H1 (cell line): Measurements from ENCODE around the gene RAPGEF1. TPM values are rescaled to one million over a fixed set of nuclear protein-coding genes. Genes with fewer than 3 reads are reported as not detected.

ENCODE experiments used
- CTCF ChIA-PET: fragments of 300-600 bp; sonication (Branson Sonifier 250); formaldehyde crosslinking; loops from one replicate; lab custom pipeline; 2021; ENCODE audit not compliant: partially characterized antibody; lab: Charles Lee
- POLR2A ChIA-PET: fragments of 300-600 bp; sonication (Branson Sonifier 250); formaldehyde crosslinking; loops from one replicate; lab custom pipeline; 2021; ENCODE audit warnings: inconsistent platforms; ENCODE audit not compliant: partially characterized antibody; lab: Charles Lee
- DNase-seq, 2 experiments: peaks; one replicate each; pipeline versions ENCODE4 v3.0.0 to v3.0.0-alpha.2; 2010 to 2022; ENCODE audit warnings: low spot score in 2 of 2, low read depth in 1 of 2, mixed read lengths in 1 of 2
- FAIRE-seq: peaks from 2 replicates; lab custom pipeline; 2011; peaks lifted over from hg19 to GRCh38; lab: Jason Lieb, UNC
- H2AFZ ChIP-seq: 2 replicates; pipeline ENCODE4 v1.8.1; 2012; ENCODE audit warnings: low read length, inconsistent platforms
- H2AK5ac ChIP-seq: 2 replicates; pipeline ENCODE4 v1.6.1; 2013; ENCODE audit warnings: low read depth, low read length
- H2BK120ac ChIP-seq: replicated peaks from 2 replicates; pipeline ENCODE3; 2013; ENCODE audit warnings: low read depth, low read length, inconsistent platforms
- H2BK12ac ChIP-seq: 2 replicates; pipeline ENCODE4 v1.6.1; 2013; ENCODE audit warnings: low read depth, low read length
- H2BK15ac ChIP-seq: 2 replicates; pipeline ENCODE4 v1.6.1; 2013; ENCODE audit warnings: low read length
- H2BK20ac ChIP-seq: 2 replicates; pipeline ENCODE4 v1.6.1; 2013; ENCODE audit warnings: low read length
- H2BK5ac ChIP-seq: 2 replicates; pipeline ENCODE4 v1.6.1; 2013; ENCODE audit warnings: low read depth, low read length
- H3K14ac ChIP-seq: 2 replicates; pipeline ENCODE4 v1.6.1; 2013; ENCODE audit warnings: inconsistent platforms; ENCODE audit not compliant: insufficient read length
- H3K18ac ChIP-seq: 2 replicates; pipeline ENCODE4 v1.6.1; 2013; ENCODE audit warnings: low read length; ENCODE audit errors: extremely low read depth
- H3K23ac ChIP-seq: 2 replicates; pipeline ENCODE4 v1.6.1; 2013; ENCODE audit warnings: inconsistent platforms; ENCODE audit not compliant: insufficient read length
- H3K23me2 ChIP-seq: 2 replicates; pipeline ENCODE4 v1.6.1; 2013; ENCODE audit warnings: low read depth, low read length
- H3K27ac ChIP-seq: 2 replicates; pipeline ENCODE4 v1.6.1; 2011; ENCODE audit warnings: low read depth, low read length, inconsistent platforms
- H3K27me3 ChIP-seq, 4 experiments: replicated peaks in 1 of 4; 1 replicate in 1 of 4; 2 replicates in 3 of 4; pipeline versions ENCODE4 v1.6.1 to v1.8.1; 2011 to 2013; ENCODE audit warnings: low read length in 3 of 4, mild to moderate bottlenecking in 3 of 4, inconsistent platforms in 2 of 4, mixed read lengths in 2 of 4, moderate library complexity in 1 of 4; ENCODE audit not compliant: control insufficient read depth in 3 of 4, insufficient read depth in 3 of 4; ENCODE audit errors: extremely low read depth in 1 of 4
- H3K36me3 ChIP-seq, 4 experiments: 2 replicates each; pipeline versions ENCODE4 v1.6.1 to v1.8.1; 2011 to 2013; ENCODE audit warnings: mild to moderate bottlenecking in 4 of 4, low read length in 3 of 4, moderate library complexity in 2 of 4, control low read depth in 1 of 4, inconsistent platforms in 1 of 4; ENCODE audit not compliant: insufficient read depth in 4 of 4, control insufficient read depth in 2 of 4
- H3K4ac ChIP-seq: replicated peaks from 2 replicates; pipeline ENCODE3; 2013; ENCODE audit warnings: low read length, low read depth, mixed read lengths, inconsistent platforms; ENCODE audit not compliant: insufficient read length
- H3K4me1 ChIP-seq, 4 experiments: replicated peaks in 1 of 4; 1 replicate in 1 of 4; 2 replicates in 3 of 4; pipeline versions ENCODE4 v1.6.1 to v1.8.1; 2011 to 2013; ENCODE audit warnings: low read length in 3 of 4, inconsistent platforms in 2 of 4, mixed read lengths in 1 of 4; ENCODE audit not compliant: insufficient read depth in 4 of 4, control insufficient read depth in 3 of 4
- H3K4me2 ChIP-seq, 2 experiments: 2 replicates each; pipeline versions ENCODE4 v1.6.1 to v1.8.1; 2011 to 2013; ENCODE audit warnings: low read depth in 2 of 2, low read length in 2 of 2, control low read depth in 1 of 2, inconsistent platforms in 1 of 2, mild to moderate bottlenecking in 1 of 2; ENCODE audit not compliant: insufficient read depth in 1 of 2
- H3K4me3 ChIP-seq, 4 experiments: fragments of 200-600, 300-600 bp in 1 of 4; sonication (generic), shearing (Covaris generic), sonication (Bioruptor Twin) in 1 of 4; 2 replicates each; pipeline versions ENCODE4 v1.5.1 to v1.8.1; 2011 to 2016; ENCODE audit warnings: low read length in 4 of 4, low read depth in 3 of 4, control low read depth in 2 of 4, inconsistent platforms in 2 of 4, mild to moderate bottlenecking in 2 of 4, mixed read lengths in 1 of 4, moderate library complexity in 1 of 4; ENCODE audit not compliant: insufficient read depth in 2 of 4; ENCODE audit errors: extremely low read depth in 1 of 4
- H3K56ac ChIP-seq: replicated peaks from 2 replicates; pipeline ENCODE3; 2013; ENCODE audit warnings: low read depth, mild to moderate bottlenecking, mixed read lengths, low read length, inconsistent platforms; ENCODE audit not compliant: insufficient read length
- H3K79me1 ChIP-seq: 2 replicates; pipeline ENCODE4 v1.6.1; 2013; ENCODE audit warnings: low read depth, low read length, control low read depth
- H3K79me2 ChIP-seq, 2 experiments: 2 replicates each; pipeline versions ENCODE4 v1.6.1 to v1.8.1; 2012 to 2013; ENCODE audit warnings: low read length in 2 of 2, mild to moderate bottlenecking in 2 of 2, inconsistent platforms in 1 of 2; ENCODE audit not compliant: insufficient read depth in 2 of 2, control insufficient read depth in 1 of 2
- H3K9ac ChIP-seq, 4 experiments: replicated peaks in 1 of 4; 1 replicate in 1 of 4; 2 replicates in 3 of 4; pipeline versions ENCODE4 v1.6.1 to v1.8.1; 2011 to 2013; ENCODE audit warnings: low read depth in 3 of 4, low read length in 3 of 4, control low read depth in 2 of 4, mild to moderate bottlenecking in 2 of 4, moderate library complexity in 2 of 4, inconsistent platforms in 1 of 4; ENCODE audit errors: extremely low read depth in 1 of 4
- H3K9me3 ChIP-seq, 2 experiments: 2 replicates each; pipeline versions ENCODE4 v1.6.1 to v1.8.1; 2012 to 2013; ENCODE audit warnings: mild to moderate bottlenecking in 2 of 2, moderate library complexity in 2 of 2, control low read depth in 1 of 2, inconsistent platforms in 1 of 2, low read depth in 1 of 2, low read length in 1 of 2, mixed read lengths in 1 of 2; ENCODE audit not compliant: insufficient read depth in 2 of 2
- H4K20me1 ChIP-seq, 2 experiments: replicated peaks in 1 of 2; 2 replicates each; pipeline versions ENCODE3 to v1.8.1; 2011 to 2013; ENCODE audit warnings: inconsistent platforms in 2 of 2, low read length in 2 of 2, mild to moderate bottlenecking in 1 of 2; ENCODE audit not compliant: insufficient read depth in 2 of 2, control insufficient read depth in 1 of 2
- H4K5ac ChIP-seq: 2 replicates; pipeline ENCODE4 v1.6.1; 2013; ENCODE audit warnings: low read length, low read depth, mixed read lengths, inconsistent platforms; ENCODE audit not compliant: insufficient read length
- H4K8ac ChIP-seq: 2 replicates; pipeline ENCODE4 v1.8.0; 2013; ENCODE audit warnings: mild to moderate bottlenecking, moderate library complexity, low read length, inconsistent platforms; ENCODE audit not compliant: insufficient read depth; ENCODE audit errors: extremely low read depth
- H4K91ac ChIP-seq: replicated peaks from 2 replicates; pipeline ENCODE3; 2013; ENCODE audit warnings: low read length, mixed read lengths, inconsistent platforms; ENCODE audit not compliant: insufficient read length
- BCL11A ChIP-seq, 2 experiments: IDR thresholded peaks; one replicate each; pipeline ENCODE4 v1.6.1; 2011; ENCODE audit warnings: low read depth in 2 of 2, low read length in 2 of 2, mild to moderate bottlenecking in 2 of 2
- BRCA1 ChIP-seq: IDR thresholded peaks from 2 replicates; pipeline ENCODE4 v1.6.1; 2012; ENCODE audit warnings: low read depth, low read length, improper control_type of control experiment
- CTBP2 ChIP-seq: IDR thresholded peaks from 2 replicates; pipeline ENCODE4 v1.7.0; 2011; ENCODE audit warnings: borderline replicate concordance, mild to moderate bottlenecking, moderate library complexity, mixed read lengths, low read length; ENCODE audit not compliant: insufficient read depth, insufficient read length
- GABPA ChIP-seq: IDR thresholded peaks from 2 replicates; pipeline ENCODE4 v1.6.1; 2011; ENCODE audit warnings: mild to moderate bottlenecking, low read length, moderate library complexity, borderline replicate concordance; ENCODE audit not compliant: insufficient read depth
- POLR2A ChIP-seq, 2 experiments: IDR thresholded peaks; 1 replicate in 1 of 2; 2 replicates in 1 of 2; pipeline ENCODE4 v1.6.1; 2011; ENCODE audit warnings: low read depth in 2 of 2, low read length in 2 of 2, mild to moderate bottlenecking in 2 of 2; ENCODE audit errors: control extremely low read depth in 1 of 2
- SIRT6 ChIP-seq: IDR thresholded peaks from one replicate; pipeline ENCODE4 v1.7.1; 2012; ENCODE audit warnings: low read length, inconsistent platforms
- SP1 ChIP-seq: IDR thresholded peaks from 2 replicates; pipeline ENCODE4 v1.6.1; 2011; ENCODE audit warnings: low read depth, low read length
- SRF ChIP-seq: IDR thresholded peaks from 2 replicates; pipeline ENCODE4 v1.6.1; 2011; ENCODE audit warnings: mild to moderate bottlenecking, low read depth, low read length, moderate library complexity
- SUZ12 ChIP-seq: fragments of 200-600 bp; sonication (generic); IDR thresholded peaks from 2 replicates; pipeline ENCODE4 v1.6.1; 2012; ENCODE audit warnings: mild to moderate bottlenecking, inconsistent platforms, low read length, moderate library complexity, mixed read lengths
- YY1 ChIP-seq: IDR thresholded peaks from 2 replicates; pipeline ENCODE4 v1.6.1; 2011; ENCODE audit warnings: low read depth, mild to moderate bottlenecking, low read length
- WGBS, 2 experiments: shearing (Covaris generic) in 1 of 2; methylation state at CpG; one replicate each; pipeline versions ENCODE4 v1.1.6 to v1.1.7; 2013 to 2015; ENCODE audit warnings: low lambda C conversion rate in 2 of 2, mixed read lengths in 2 of 2, inconsistent platforms in 1 of 2, low coverage in 1 of 2, missing lambda C conversion rate in 1 of 2; ENCODE audit not compliant: insufficient replicate concordance in 2 of 2, insufficient coverage in 1 of 2, insufficient read length in 1 of 2; ENCODE audit errors: extremely low coverage in 1 of 2, missing lambda C conversion rate in 1 of 2; 5-methylcytosine and 5-hydroxymethylcytosine counted together
- polyA plus RNA-seq, 7 experiments: library from polyadenylated mRNA; depleted of rRNA in 3 of 7; stranded (reverse) in 5 of 7; unstranded in 2 of 7; fragments of >200 nt in 5 of 7; fragments of 200-250 nt in 2 of 7; gene quantifications; 1 replicate in 5 of 7; 2 replicates in 1 of 7; 4 replicates in 1 of 7; pipeline versions ENCODE4 v1.2.1 to v1.2.3, GENCODE V29; 2011 to 2013; ENCODE audit warnings: missing spikeins in 2 of 7, mixed read lengths in 2 of 7
- total RNA-seq: library from RNA; stranded (reverse); fragmentation: NEBNext Ultra II Directional; extraction: Animal tissue kit (Norgen Biotek cat#: 25700); gene quantifications from 2 replicates; pipeline ENCODE4 v1.2.1, GENCODE V29; 2021
- TF ChIP-seq, protein P1 (sequence below): IDR thresholded peaks from 2 replicates; pipeline ENCODE4 v1.6.1; 2012; ENCODE audit warnings: low read length, inconsistent platforms
- TF ChIP-seq, protein P2 (sequence below): IDR thresholded peaks from 2 replicates; pipeline ENCODE4 v1.6.1; 2012; ENCODE audit warnings: inconsistent platforms

Gene RAPGEF1
- total and polyA plus RNA-seq, 2 of the 8 experiments (the other 6 are each of a cell fraction or from before 2014, with no cell fraction given): 29.7 to 78.9 TPM

DNA sequence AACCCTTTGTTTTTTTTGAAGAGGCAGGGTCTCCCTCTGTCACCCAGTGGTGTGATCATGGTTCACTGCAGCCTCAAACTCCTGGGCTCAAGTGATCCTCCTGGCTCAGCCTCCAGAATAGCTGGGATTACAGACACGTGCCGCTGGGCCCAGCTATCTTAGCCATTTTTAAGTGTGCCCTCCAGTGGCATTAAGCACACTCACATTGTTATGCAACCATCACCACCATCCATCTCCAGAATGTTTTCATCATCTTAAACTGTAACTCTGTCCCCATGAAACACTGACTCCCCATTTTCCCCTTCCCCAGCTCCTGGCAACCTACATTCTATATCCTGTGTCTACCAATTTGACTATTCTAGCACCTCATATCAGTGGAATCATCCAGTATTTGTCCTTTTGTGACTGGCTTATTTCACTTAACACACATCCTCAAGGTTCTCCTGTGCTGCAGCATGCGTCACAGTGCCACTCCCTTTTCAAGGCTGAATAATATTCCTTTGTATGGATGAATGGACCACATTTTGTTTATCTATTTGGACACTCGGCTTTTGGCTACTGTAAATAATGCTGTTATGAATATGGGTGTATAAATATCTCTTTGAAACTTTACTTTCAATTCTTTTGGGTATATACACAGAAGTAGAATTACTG lies 12.5 kb upstream of the RAPGEF1 start:
- H2BK120ac ChIP-seq: no peak overlapping the region
- H4K8ac ChIP-seq: no peak overlapping the region
- no peaks in the 10 kb centered on the region for H4K20me1 ChIP-seq
- no peak overlapping the region for H2AFZ ChIP-seq
- no peak overlapping the region for H4K91ac ChIP-seq
- no peak overlapping the region for H3K9ac ChIP-seq
- H3K23me2 ChIP-seq: no peaks in the 10 kb centered on the region
- FAIRE-seq: no peak
- no peak for DNase-seq
- POLR2A ChIA-PET: no interaction called here
- no peak overlapping the region for H3K4me2 ChIP-seq
- no peaks in the 10 kb centered on the region for H3K9me3 ChIP-seq
- H3K4ac ChIP-seq: no peak overlapping the region
- no peak overlapping the region for H2BK20ac ChIP-seq
- no peak overlapping the region for H3K27ac ChIP-seq
- H3K27me3 ChIP-seq: no peaks in the 10 kb centered on the region
- no peak overlapping the region for H4K5ac ChIP-seq
- H3K18ac ChIP-seq: no peak overlapping the region
- no peaks in the 10 kb centered on the region for H3K79me1 ChIP-seq
- no peak overlapping the region for H3K23ac ChIP-seq
- H2BK15ac ChIP-seq: no peak overlapping the region
- no peaks in the 10 kb centered on the region for H3K36me3 ChIP-seq
- no peak overlapping the region for H3K14ac ChIP-seq
- no peak overlapping the region for H2AK5ac ChIP-seq
- no peak overlapping the region for H2BK5ac ChIP-seq
- no peak overlapping the region for H3K56ac ChIP-seq
- no peaks in the 10 kb centered on the region; a peak in 1 of 7 replicates for H3K4me1 ChIP-seq
- H2BK12ac ChIP-seq: no peak overlapping the region
- no peaks in the 10 kb centered on the region for H3K79me2 ChIP-seq
- no peak overlapping the region for H3K4me3 ChIP-seq
- 93% methylated on average over 4 of the region's 4 CpGs; no CpG with 5 or more reads in 1 of the 2 experiments for WGBS, 2 experiments
- CTCF ChIA-PET: interaction anchor here (0.6 to 1.1 kb wide), 4 partner anchors 11 to 174 kb away, joined by 3 read pairs; no protein-coding TSS in a partner anchor
- TF ChIP-seq SUZ12 (no peak), BRCA1 (no peak), CTBP2 (no peak), GABPA (no peak), SIRT6 (no peak), SRF (no peak), BCL11A (IDR thresholded peaks at IDR 0.05; ENCODE audit: low read depth in 2 of 2, low read length in 2 of 2) (no peak), YY1 (no peak), POLR2A (IDR thresholded peaks at IDR 0.05; ENCODE audit: control extremely low read depth in 1 of 2, low read depth in 2 of 2, low read length in 2 of 2) (no peak), SP1 (no peak)
- TF ChIP-seq, protein P1, sequence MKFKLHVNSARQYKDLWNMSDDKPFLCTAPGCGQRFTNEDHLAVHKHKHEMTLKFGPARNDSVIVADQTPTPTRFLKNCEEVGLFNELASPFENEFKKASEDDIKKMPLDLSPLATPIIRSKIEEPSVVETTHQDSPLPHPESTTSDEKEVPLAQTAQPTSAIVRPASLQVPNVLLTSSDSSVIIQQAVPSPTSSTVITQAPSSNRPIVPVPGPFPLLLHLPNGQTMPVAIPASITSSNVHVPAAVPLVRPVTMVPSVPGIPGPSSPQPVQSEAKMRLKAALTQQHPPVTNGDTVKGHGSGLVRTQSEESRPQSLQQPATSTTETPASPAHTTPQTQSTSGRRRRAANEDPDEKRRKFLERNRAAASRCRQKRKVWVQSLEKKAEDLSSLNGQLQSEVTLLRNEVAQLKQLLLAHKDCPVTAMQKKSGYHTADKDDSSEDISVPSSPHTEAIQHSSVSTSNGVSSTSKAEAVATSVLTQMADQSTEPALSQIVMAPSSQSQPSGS: no peak
- TF ChIP-seq, protein P2, sequence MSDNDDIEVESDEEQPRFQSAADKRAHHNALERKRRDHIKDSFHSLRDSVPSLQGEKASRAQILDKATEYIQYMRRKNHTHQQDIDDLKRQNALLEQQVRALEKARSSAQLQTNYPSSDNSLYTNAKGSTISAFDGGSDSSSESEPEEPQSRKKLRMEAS: no peak
